Skeletal muscle satellite cell (primary cell): ENCODE results near the gene EXOC3L2.
"Not testable (repeated sequence)": the region's sequence is repeated elsewhere in the genome, so short reads cannot be mapped to it uniquely, and the experiment has no call there.

Source experiments
- H3K27me3 ChIP-seq: 2 replicates; pipeline ENCODE4 v1.7.0; 2013; ENCODE audit warnings: low read length; ENCODE audit not compliant: control insufficient read depth, insufficient read depth
- H3K36me3 ChIP-seq: 2 replicates; pipeline ENCODE4 v1.7.0; 2013; ENCODE audit warnings: mild to moderate bottlenecking, control low read depth, low read length; ENCODE audit not compliant: insufficient read depth
- H3K4me1 ChIP-seq: 2 replicates; pipeline ENCODE4 v1.7.0; 2013; ENCODE audit warnings: low read length; ENCODE audit not compliant: control insufficient read depth, insufficient read depth
- H3K4me2 ChIP-seq: 2 replicates; pipeline ENCODE4 v1.7.0; 2013; ENCODE audit warnings: mild to moderate bottlenecking, low read length
- H3K4me3 ChIP-seq: 2 replicates; pipeline ENCODE4 v1.7.0; 2013; ENCODE audit warnings: low read length
- H3K9ac ChIP-seq: 2 replicates; pipeline ENCODE4 v1.7.0; 2013; ENCODE audit warnings: mild to moderate bottlenecking, low read depth, low read length, moderate library complexity
- H3K9me3 ChIP-seq: replicated peaks from 2 replicates; pipeline ENCODE4 v1.7.0; 2013; ENCODE audit warnings: mild to moderate bottlenecking, control low read depth, low read length

Gene EXOC3L2

GRCh38 chr19:45238556-45238955 lies 6.7 kb downstream of the EXOC3L2 start:
- Histone ChIP-seq H3K4me2 (no peak overlapping the region), H3K27me3 (peaks cover 46% of the 10 kb centered on the region), H3K36me3 (no peaks in the 10 kb centered on the region), H3K9ac (no peak overlapping the region), H3K4me1 (no peaks in the 10 kb centered on the region), H3K9me3 (no peaks in the 10 kb centered on the region), H3K4me3 (no peak overlapping the region)

GRCh38 chr19:45235485-45235884 lies 9.7 kb downstream of the EXOC3L2 start:
- Histone ChIP-seq H3K4me2 (no peak overlapping the region), H3K36me3 (no peaks in the 10 kb centered on the region), H3K9ac (no peak overlapping the region), H3K9me3 (no peaks in the 10 kb centered on the region), H3K27me3 (peaks cover 58% of the 10 kb centered on the region), H3K4me3 (no peak overlapping the region), H3K4me1 (no peaks in the 10 kb centered on the region)

GRCh38 chr19:45234089-45234869 lies 10.9 kb downstream of the EXOC3L2 start:
- no peaks in the 10 kb centered on the region for H3K36me3 ChIP-seq
- no peaks in the 10 kb centered on the region for H3K4me1 ChIP-seq
- H3K4me3 ChIP-seq: no peak overlapping the region
- peaks cover 55% of the 10 kb centered on the region for H3K27me3 ChIP-seq
- no peaks in the 10 kb centered on the region for H3K9me3 ChIP-seq
- H3K9ac ChIP-seq: no peak overlapping the region
- no peak overlapping the region for H3K4me2 ChIP-seq

- Histone ChIP-seq H3K27me3 (peaks cover 42% of the 10 kb centered on the region), H3K9ac (no peak overlapping the region), H3K4me2 (no peak overlapping the region), H3K4me3 (no peak overlapping the region), H3K9me3 (no peaks in the 10 kb centered on the region), H3K4me1 (no peaks in the 10 kb centered on the region), H3K36me3 (no peaks in the 10 kb centered on the region)
Measured at GRCh38 chr19:45231891-45232290, 13.3 kb downstream of the EXOC3L2 start.

- not testable (repeated sequence) for H3K36me3 ChIP-seq, H3K4me3 ChIP-seq, H3K9ac ChIP-seq, H3K4me2 ChIP-seq, H3K4me1 ChIP-seq, H3K9me3 ChIP-seq
- H3K27me3 ChIP-seq: peaks cover 21% of the 10 kb centered on the region
Measured at GRCh38 chr19:45229056-45229455, 16.2 kb downstream of the EXOC3L2 start.

GRCh38 chr19:45224645-45225044 lies 20.6 kb downstream of the EXOC3L2 start:
- Histone ChIP-seq H3K4me1 (no peaks in the 10 kb centered on the region), H3K4me3 (no peak overlapping the region), H3K36me3 (no peaks in the 10 kb centered on the region), H3K4me2 (no peak overlapping the region), H3K9ac (no peak overlapping the region), H3K9me3 (no peaks in the 10 kb centered on the region), H3K27me3 (peaks cover 25% of the 10 kb centered on the region)

GRCh38 chr19:45223879-45224278 lies 21.3 kb downstream of the EXOC3L2 start:
- Histone ChIP-seq H3K4me1 (no peaks in the 10 kb centered on the region), H3K4me2 (no peak overlapping the region), H3K27me3 (peaks cover 32% of the 10 kb centered on the region), H3K9ac (no peak overlapping the region), H3K9me3 (no peaks in the 10 kb centered on the region), H3K4me3 (no peak overlapping the region), H3K36me3 (no peaks in the 10 kb centered on the region)

- Histone ChIP-seq H3K9ac (no peak overlapping the region), H3K36me3 (no peaks in the 10 kb centered on the region), H3K4me2 (no peak overlapping the region), H3K4me1 (no peaks in the 10 kb centered on the region), H3K27me3 (peaks cover 43% of the 10 kb centered on the region), H3K9me3 (no peaks in the 10 kb centered on the region), H3K4me3 (no peak overlapping the region)
Measured at GRCh38 chr19:45222724-45223123, 22.5 kb downstream of the EXOC3L2 start.

GRCh38 chr19:45218911-45219743 lies 26.1 kb downstream of the EXOC3L2 start:
- Histone ChIP-seq H3K4me2 (no peak overlapping the region), H3K4me1 (peaks cover 3% of the 10 kb centered on the region), H3K9me3 (no peaks in the 10 kb centered on the region), H3K27me3 (peaks cover 72% of the 10 kb centered on the region), H3K4me3 (no peak overlapping the region), H3K9ac (no peak overlapping the region), H3K36me3 (no peaks in the 10 kb centered on the region)

GRCh38 chr19:45218426-45218825 lies 26.8 kb downstream of the EXOC3L2 start:
- peaks cover 75% of the 10 kb centered on the region for H3K27me3 ChIP-seq
- peaks cover 3% of the 10 kb centered on the region for H3K4me1 ChIP-seq
- H3K4me3 ChIP-seq: no peak overlapping the region

GRCh38 chr19:45217957-45218334 lies 27.3 kb downstream of the EXOC3L2 start:
- H3K9me3 ChIP-seq: no peaks in the 10 kb centered on the region
- peaks cover 3% of the 10 kb centered on the region for H3K4me1 ChIP-seq
- H3K36me3 ChIP-seq: no peaks in the 10 kb centered on the region
- peak overlapping the region; percentile 75 for H3K4me2 ChIP-seq
- no peak overlapping the region for H3K4me3 ChIP-seq
- H3K27me3 ChIP-seq: peaks cover 78% of the 10 kb centered on the region
- H3K9ac ChIP-seq: no peak overlapping the region

More at GRCh38 chr19:45218426-45218825, 26.8 kb downstream of the EXOC3L2 start:
- no peaks in the 10 kb centered on the region for H3K9me3 ChIP-seq
- no peaks in the 10 kb centered on the region for H3K36me3 ChIP-seq
- H3K4me2 ChIP-seq: no peak overlapping the region
- no peak overlapping the region for H3K9ac ChIP-seq
